Dermis microvascular lymphatic vessel endothelial cell (primary cell): ENCODE results near the gene GNPAT. TPM values are rescaled to one million over a fixed set of nuclear protein-coding genes. Genes with fewer than 3 reads are reported as not detected.

Experiments
- DNase-seq, 2 donors: peaks; one replicate each; pipeline versions ENCODE4 v3.0.0 to v3.0.0-alpha.2; 2010; ENCODE audit warnings: low read depth in 2 of 2
- total RNA-seq: library from RNA; depleted of rRNA; stranded (reverse); fragments of >200 nt; gene quantifications from 2 replicates; pipeline ENCODE4 v1.2.1, GENCODE V29; 2014

Gene GNPAT
- total RNA-seq, 1 donor from 2014 or later = 43.3 TPM

- no peak for DNase-seq
Observed at GRCh38 chr1:231213831-231214573, 27.0 kb upstream of the GNPAT start.

GRCh38 chr1:231214918-231215680 lies 25.9 kb upstream of the GNPAT start:
- no peak for DNase-seq

GRCh38 chr1:231215681-231216385 lies 25.2 kb upstream of the GNPAT start:
- no peak for DNase-seq

GRCh38 chr1:231216498-231216897 lies 24.5 kb upstream of the GNPAT start:
- DNase-seq = no peak

GRCh38 chr1:231217056-231217455 lies 24.0 kb upstream of the GNPAT start:
- no peak for DNase-seq

GRCh38 chr1:231218078-231218477 lies 22.9 kb upstream of the GNPAT start:
- no peak for DNase-seq

GRCh38 chr1:231219422-231220401 lies 21.3 kb upstream of the GNPAT start:
- no peak for DNase-seq

- no peak for DNase-seq
Observed at GRCh38 chr1:231220801-231221200, 20.2 kb upstream of the GNPAT start.

- DNase-seq = no peak
Observed at GRCh38 chr1:231226156-231226555, 14.9 kb upstream of the GNPAT start.

- no peak for DNase-seq
Observed at GRCh38 chr1:231231511-231231910, 9.5 kb upstream of the GNPAT start.

- no peak for DNase-seq
Observed at GRCh38 chr1:231232870-231233734, 7.9 kb upstream of the GNPAT start.

GRCh38 chr1:231233735-231234417 lies 7.1 kb upstream of the GNPAT start:
- DNase-seq = no peak

- no peak for DNase-seq
Observed at GRCh38 chr1:231234506-231234905, 6.5 kb upstream of the GNPAT start.

- no peak for DNase-seq
Observed at GRCh38 chr1:231235526-231236207, 5.3 kb upstream of the GNPAT start.

GRCh38 chr1:231236208-231236591 lies 4.8 kb upstream of the GNPAT start:
- DNase-seq = peak; percentile 39 to 56

GRCh38 chr1:231236938-231237337 lies 4.1 kb upstream of the GNPAT start:
- DNase-seq = no peak

GRCh38 chr1:231238298-231238697 lies 2.7 kb upstream of the GNPAT start:
- no peak for DNase-seq

GRCh38 chr1:231240531-231240882 lies 505 bp upstream of the GNPAT start:
- DNase-seq = peak in 1 of 2 donors; percentile 24

GRCh38 chr1:231241750-231242149 lies 738 bp downstream of the GNPAT start:
- peak in 1 of 2 donors; percentile 12 for DNase-seq
